H9 (cell line): ENCODE measurements around the gene ZNF440. TPM values are rescaled to one million over a fixed set of nuclear protein-coding genes. Genes with fewer than 3 reads are reported as not detected.
"Not testable (repeated sequence)": the region's sequence is repeated elsewhere in the genome, so short reads cannot be mapped to it uniquely, and the experiment has no call there.

Source experiments
- DNase-seq: peaks from one replicate; pipeline ENCODE4 v3.0.0-alpha.2; 2017
- H2AFZ ChIP-seq: one replicate; pipeline ENCODE4 v1.6.1; 2013; ENCODE audit warnings: mild to moderate bottlenecking, low read length, control low read depth, moderate library complexity
- H2AK5ac ChIP-seq: 2 replicates; pipeline ENCODE4 v1.6.1; 2013; ENCODE audit warnings: low read length, control low read depth, mixed read lengths; ENCODE audit not compliant: insufficient read length
- H2BK120ac ChIP-seq: one replicate; pipeline ENCODE4 v1.6.1; 2013; ENCODE audit warnings: low read depth, mild to moderate bottlenecking, low read length, control low read depth, inconsistent platforms; ENCODE audit not compliant: poor library complexity, severe bottlenecking
- H2BK12ac ChIP-seq: 2 replicates; pipeline ENCODE4 v1.6.1; 2013; ENCODE audit warnings: low read length, control low read depth, mixed read lengths, low read depth; ENCODE audit not compliant: insufficient read length
- H2BK15ac ChIP-seq: 2 replicates; pipeline ENCODE4 v1.6.1; 2013; ENCODE audit warnings: low read depth, low read length, control low read depth
- H2BK20ac ChIP-seq: one replicate; pipeline ENCODE4 v1.6.1; 2013; ENCODE audit warnings: low read depth, mild to moderate bottlenecking, low read length, control low read depth, inconsistent platforms; ENCODE audit not compliant: poor library complexity, severe bottlenecking
- H2BK5ac ChIP-seq: 2 replicates; pipeline ENCODE4 v1.6.1; 2013; ENCODE audit warnings: low read length, control low read depth, mixed read lengths; ENCODE audit not compliant: insufficient read length
- H3K14ac ChIP-seq: 2 replicates; pipeline ENCODE4 v1.6.1; 2013; ENCODE audit warnings: low read length, control low read depth; ENCODE audit not compliant: insufficient read depth
- H3K18ac ChIP-seq: 2 replicates; pipeline ENCODE4 v1.6.1; 2013; ENCODE audit warnings: low read depth, mild to moderate bottlenecking, mixed read lengths, low read length, control low read depth; ENCODE audit not compliant: insufficient read length
- H3K23ac ChIP-seq: 2 replicates; pipeline ENCODE4 v1.6.1; 2013; ENCODE audit warnings: low read length, control low read depth, mixed read lengths, low read depth; ENCODE audit not compliant: insufficient read length
- H3K23me2 ChIP-seq: 2 replicates; pipeline ENCODE4 v1.6.1; 2013; ENCODE audit warnings: low read depth, mild to moderate bottlenecking, mixed read lengths, low read length, control low read depth; ENCODE audit not compliant: insufficient read length, poor library complexity, severe bottlenecking
- H3K27ac ChIP-seq: 2 replicates; pipeline ENCODE4 v1.5.1; 2013; ENCODE audit warnings: low read length, control low read depth, mixed read lengths, low read depth; ENCODE audit not compliant: insufficient read length
- H3K27me3 ChIP-seq: 2 replicates; pipeline ENCODE4 v1.6.1; 2013; ENCODE audit warnings: low read length, control low read depth, inconsistent platforms; ENCODE audit not compliant: insufficient read depth
- H3K4ac ChIP-seq: 2 replicates; pipeline ENCODE4 v1.6.1; 2013; ENCODE audit warnings: low read depth, mild to moderate bottlenecking, control low read depth, inconsistent platforms, low read length, moderate library complexity
- H3K4me1 ChIP-seq: 2 replicates; pipeline ENCODE4 v1.6.1; 2013; ENCODE audit warnings: low read length, control low read depth, inconsistent platforms; ENCODE audit not compliant: insufficient read depth
- H3K4me2 ChIP-seq: 2 replicates; pipeline ENCODE4 v1.6.1; 2013; ENCODE audit warnings: low read length, control low read depth, mixed read lengths; ENCODE audit not compliant: insufficient read length, insufficient read depth
- H3K56ac ChIP-seq: 2 replicates; pipeline ENCODE4 v1.6.1; 2013; ENCODE audit warnings: low read depth, mild to moderate bottlenecking, mixed read lengths, low read length, control low read depth; ENCODE audit not compliant: insufficient read length
- H3K79me1 ChIP-seq: 2 replicates; pipeline ENCODE4 v1.6.1; 2013; ENCODE audit warnings: low read depth, mild to moderate bottlenecking, moderate library complexity, low read length, control low read depth, inconsistent platforms; ENCODE audit not compliant: insufficient read depth, poor library complexity, severe bottlenecking
- H3K79me2 ChIP-seq: 2 replicates; pipeline ENCODE4 v1.6.1; 2013; ENCODE audit warnings: low read length, control low read depth, inconsistent platforms; ENCODE audit not compliant: insufficient read depth
- H3K9ac ChIP-seq: 2 replicates; pipeline ENCODE4 v1.6.1; 2013; ENCODE audit warnings: low read length, control low read depth, mixed read lengths; ENCODE audit not compliant: insufficient read length; ENCODE audit errors: extremely low read depth
- H3K9me3 ChIP-seq: one replicate; pipeline ENCODE4 v1.6.1; 2013; ENCODE audit warnings: low read depth, low read length, inconsistent platforms; ENCODE audit not compliant: control insufficient read depth
- H3T11ph ChIP-seq: one replicate; pipeline ENCODE4 v1.6.1; 2013; ENCODE audit warnings: mild to moderate bottlenecking, low read length, control low read depth, inconsistent platforms
- H4K20me1 ChIP-seq: one replicate; pipeline ENCODE4 v1.6.1; 2013; ENCODE audit not compliant: control insufficient read depth, insufficient read length, insufficient read depth
- H4K5ac ChIP-seq: 2 replicates; pipeline ENCODE4 v1.6.1; 2013; ENCODE audit warnings: low read depth, mild to moderate bottlenecking, mixed read lengths, low read length, control low read depth; ENCODE audit not compliant: insufficient read length
- H4K8ac ChIP-seq: replicated peaks from 2 replicates; pipeline ENCODE4 v1.6.1; 2013; ENCODE audit warnings: low read length, control low read depth, mixed read lengths, low read depth; ENCODE audit not compliant: insufficient read length
- H4K91ac ChIP-seq: 2 replicates; pipeline ENCODE4 v1.6.1; 2013; ENCODE audit warnings: low read depth, mild to moderate bottlenecking, moderate library complexity, mixed read lengths, low read length, control low read depth; ENCODE audit not compliant: insufficient read length
- H3K27ac Mint-ChIP-seq, 3 experiments: 2 replicates in 2 of 3; 3 replicates in 1 of 3; pipeline ENCODE4 v1.8.0; 2020 to 2021; ENCODE audit warnings: mixed read lengths in 3 of 3, mild to moderate bottlenecking in 1 of 3, moderate library complexity in 1 of 3
- H3K27me3 Mint-ChIP-seq: 2 replicates; pipeline ENCODE4 v1.8.0; 2021; ENCODE audit warnings: low read depth, mild to moderate bottlenecking, moderate library complexity, mixed read lengths
- H3K36me3 Mint-ChIP-seq, 3 experiments: 2 replicates in 2 of 3; 3 replicates in 1 of 3; pipeline ENCODE4 v1.8.0; 2020 to 2021; ENCODE audit warnings: low read depth in 3 of 3, mixed read lengths in 3 of 3; ENCODE audit not compliant: insufficient read depth in 1 of 3
- H3K4me1 Mint-ChIP-seq, 2 experiments: 2 replicates each; pipeline ENCODE4 v1.8.0; 2020; ENCODE audit warnings: mixed read lengths in 2 of 2
- H3K4me3 Mint-ChIP-seq, 2 experiments: 2 replicates in 1 of 2; 3 replicates in 1 of 2; pipeline ENCODE4 v1.8.0; 2020 to 2021; ENCODE audit warnings: mild to moderate bottlenecking in 2 of 2, mixed read lengths in 2 of 2, moderate library complexity in 1 of 2
- H3K9me3 Mint-ChIP-seq, 2 experiments: 2 replicates in 1 of 2; 3 replicates in 1 of 2; pipeline ENCODE4 v1.8.0; 2020; ENCODE audit warnings: mild to moderate bottlenecking in 2 of 2, mixed read lengths in 2 of 2, moderate library complexity in 1 of 2
- WGBS: extraction: QIAGEN DNeasy Blood & Tissue Kit; methylation state at CpG from one replicate; pipeline ENCODE4 v1.1.7; 2013; ENCODE audit warnings: missing lambda C conversion rate, low lambda C conversion rate, mixed read lengths; ENCODE audit not compliant: insufficient read length; ENCODE audit errors: extremely low coverage; 5-methylcytosine and 5-hydroxymethylcytosine counted together
- total RNA-seq: library from RNA; stranded (reverse); gene quantifications from 2 replicates; pipeline ENCODE4 v1.2.1, GENCODE V29; 2021
- TF ChIP-seq, protein P1 (sequence below): fragments of 200-600 bp; sonication (generic); conservative IDR thresholded peaks from 3 replicates; pipeline ENCODE4 v1.8.0; 2021; ENCODE audit warnings: antibody characterized with exemption, mild to moderate bottlenecking

ZNF440 gene
- total RNA-seq, 1 experiment from 2014 or later, result 4.1 TPM

DNA sequence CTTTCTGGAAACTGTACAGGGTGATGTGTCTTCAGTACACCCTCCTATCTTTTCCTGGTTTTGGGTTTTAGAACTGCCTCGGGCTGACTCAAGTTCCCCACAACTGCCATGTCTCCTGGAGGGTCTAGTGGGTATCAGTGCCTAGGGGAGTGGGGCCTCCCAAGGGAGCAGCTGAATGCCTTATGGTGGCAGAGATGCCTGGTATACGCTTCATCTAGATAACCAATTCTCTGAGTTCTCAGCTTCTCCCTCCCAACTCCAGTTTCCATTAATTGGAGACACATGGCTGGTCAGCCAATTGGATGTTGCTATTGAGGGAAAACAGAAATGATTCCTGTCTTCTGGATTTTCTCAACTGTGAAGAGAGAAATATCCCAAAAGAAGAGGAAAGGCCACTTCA is 47.2 kb downstream of the ZNF440 start:
- Histone ChIP-seq H3K79me2 (no peaks in the 10 kb centered on the region), H2BK15ac (no peak overlapping the region), H3K14ac (no peak overlapping the region), H3K4me2 (no peak overlapping the region), H4K91ac (no peak overlapping the region), H3K9me3 (peaks cover 18% of the 10 kb centered on the region), H3K4me1 (no peaks in the 10 kb centered on the region), H3K4ac (no peak overlapping the region), H2BK20ac (no peak overlapping the region), H2AK5ac (no peak overlapping the region), H3T11ph (no peak overlapping the region), H3K23me2 (no peaks in the 10 kb centered on the region), H3K18ac (no peak overlapping the region), H3K56ac (no peak overlapping the region), H4K8ac (no peak overlapping the region), H2BK5ac (no peak overlapping the region), H3K23ac (no peak overlapping the region), H4K20me1 (no peaks in the 10 kb centered on the region), H3K9ac (no peak overlapping the region), H2BK120ac (no peak overlapping the region), H4K5ac (no peak overlapping the region), H3K27me3 (no peaks in the 10 kb centered on the region), H3K27ac (no peak overlapping the region), H2AFZ (no peak overlapping the region), H2BK12ac (no peak overlapping the region), H3K79me1 (no peaks in the 10 kb centered on the region)
- Mint-ChIP-seq H3K27ac (no peak overlapping the region), H3K4me1 (no peaks in the 10 kb centered on the region), H3K9me3 (peaks cover 64 to 76% of the 10 kb centered on the region in 2 experiments), H3K4me3 (no peak overlapping the region), H3K36me3 (peaks cover 0 to 22% (median 2%) of the 10 kb centered on the region in 3 experiments; a peak in 4 of 7 replicates), H3K27me3 (peaks cover 8% of the 10 kb centered on the region; the same call in 1 of the 2 replicates)
- TF ChIP-seq, protein P1, sequence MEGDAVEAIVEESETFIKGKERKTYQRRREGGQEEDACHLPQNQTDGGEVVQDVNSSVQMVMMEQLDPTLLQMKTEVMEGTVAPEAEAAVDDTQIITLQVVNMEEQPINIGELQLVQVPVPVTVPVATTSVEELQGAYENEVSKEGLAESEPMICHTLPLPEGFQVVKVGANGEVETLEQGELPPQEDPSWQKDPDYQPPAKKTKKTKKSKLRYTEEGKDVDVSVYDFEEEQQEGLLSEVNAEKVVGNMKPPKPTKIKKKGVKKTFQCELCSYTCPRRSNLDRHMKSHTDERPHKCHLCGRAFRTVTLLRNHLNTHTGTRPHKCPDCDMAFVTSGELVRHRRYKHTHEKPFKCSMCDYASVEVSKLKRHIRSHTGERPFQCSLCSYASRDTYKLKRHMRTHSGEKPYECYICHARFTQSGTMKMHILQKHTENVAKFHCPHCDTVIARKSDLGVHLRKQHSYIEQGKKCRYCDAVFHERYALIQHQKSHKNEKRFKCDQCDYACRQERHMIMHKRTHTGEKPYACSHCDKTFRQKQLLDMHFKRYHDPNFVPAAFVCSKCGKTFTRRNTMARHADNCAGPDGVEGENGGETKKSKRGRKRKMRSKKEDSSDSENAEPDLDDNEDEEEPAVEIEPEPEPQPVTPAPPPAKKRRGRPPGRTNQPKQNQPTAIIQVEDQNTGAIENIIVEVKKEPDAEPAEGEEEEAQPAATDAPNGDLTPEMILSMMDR, result no peak
- no CpG with 5 or more reads among the region's 2 CpGs for WGBS
- DNase-seq, result no peak

GRCh38 chr19:11867766-11868165 is 53.7 kb downstream of the ZNF440 start:
- H3K14ac ChIP-seq, H3K27ac ChIP-seq, H2BK120ac ChIP-seq, DNase-seq, H3T11ph ChIP-seq, H3K4me2 ChIP-seq, H3K4me1 ChIP-seq, H3K4me1 Mint-ChIP-seq, H3K23ac ChIP-seq, H4K5ac ChIP-seq, H2BK20ac ChIP-seq, H3K18ac ChIP-seq, H3K27me3 ChIP-seq, H3K4ac ChIP-seq, H3K56ac ChIP-seq, H3K27ac Mint-ChIP-seq, H3K23me2 ChIP-seq, H4K20me1 ChIP-seq, H4K8ac ChIP-seq, H2AFZ ChIP-seq, H3K79me1 ChIP-seq, H3K4me3 Mint-ChIP-seq, H3K79me2 ChIP-seq, H3K9ac ChIP-seq, H2BK5ac ChIP-seq, H3K27me3 Mint-ChIP-seq, H4K91ac ChIP-seq, H2AK5ac ChIP-seq, H2BK12ac ChIP-seq, H2BK15ac ChIP-seq: not testable (repeated sequence)
- H3K36me3 Mint-ChIP-seq, result peaks cover 8 to 46% (median 18%) of the 10 kb centered on the region in 3 experiments; a peak in 6 of 7 replicates
- H3K9me3 ChIP-seq, result peaks cover 66% of the 10 kb centered on the region
- no CpG with 5 or more reads among the region's 4 CpGs for WGBS
- peaks cover 84% of the 10 kb centered on the region in 2 experiments for H3K9me3 Mint-ChIP-seq
